GM19035 (cell line): ENCODE measurements around the gene PTGER3.
"Not testable (repeated sequence)": the region's sequence is repeated elsewhere in the genome, so short reads cannot be mapped to it uniquely, and the experiment has no call there.

Experiments
- ATAC-seq: cut with Tn5 transposase; IDR thresholded peaks from one replicate; pipeline ENCODE4 v1.9.1; 2021; ENCODE audit not compliant: unreplicated experiment

PTGER3 gene

DNA sequence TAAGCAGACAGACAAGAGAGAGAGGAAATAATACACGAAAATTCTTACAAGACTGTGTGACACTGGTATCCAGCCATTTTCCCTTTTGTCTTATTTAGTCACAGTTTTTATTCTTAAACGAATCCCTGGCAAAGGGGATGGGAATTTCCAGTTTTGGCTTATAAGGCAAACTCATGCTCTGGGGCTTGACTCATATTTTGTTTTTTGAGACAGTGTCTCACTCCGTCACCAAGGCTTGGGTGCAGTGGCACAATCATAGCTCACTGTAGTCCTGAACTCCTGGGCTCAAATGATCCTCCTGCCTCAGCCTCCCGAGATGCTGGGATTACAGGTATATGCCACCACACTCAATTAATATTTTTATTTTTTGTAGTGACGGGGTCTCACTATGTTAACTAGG lies 31.9 kb downstream of the PTGER3 start:
- ATAC-seq, result no peak

DNA sequence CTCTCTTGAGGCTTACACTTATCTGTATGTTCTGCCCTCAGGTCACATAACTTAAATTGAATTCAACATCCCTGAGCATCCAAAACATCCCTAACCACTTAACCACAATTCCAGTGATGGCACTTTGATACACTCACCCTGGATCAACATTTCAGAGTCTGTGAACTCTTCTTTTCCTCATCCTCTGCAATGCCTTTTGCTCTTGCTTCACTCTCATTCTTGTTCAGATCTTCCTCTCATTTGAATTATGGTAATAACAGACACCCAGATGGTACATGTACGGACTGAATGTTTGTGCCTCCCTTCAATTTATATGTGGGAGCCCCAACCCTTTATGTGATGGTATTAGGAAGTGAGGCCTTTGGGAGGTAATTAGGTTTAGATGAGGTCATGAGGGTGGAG lies 33.4 kb downstream of the PTGER3 start:
- ATAC-seq, result no peak

- ATAC-seq, result no peak
Observed at GRCh38 chr1:71002709-71003475, 44.7 kb downstream of the PTGER3 start.

DNA sequence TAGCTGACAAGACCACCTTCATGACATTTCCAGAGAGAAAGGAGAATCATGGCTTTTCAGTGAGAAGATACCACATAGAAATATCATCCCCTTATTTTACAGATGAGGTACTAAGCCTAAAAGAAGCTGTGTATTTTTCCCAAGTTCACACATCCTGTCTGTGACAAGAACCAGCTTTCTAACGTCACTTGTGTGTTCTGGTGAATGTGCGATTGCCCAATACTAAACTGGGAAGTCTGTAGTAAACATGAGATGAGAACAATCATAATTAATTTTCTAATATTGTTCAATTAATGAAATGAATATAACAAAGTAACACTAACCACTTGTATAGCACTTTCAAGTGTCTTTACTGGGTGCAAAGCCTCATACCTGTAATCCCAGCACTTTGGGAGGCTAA lies 46.0 kb downstream of the PTGER3 start:
- no peak for ATAC-seq

GRCh38 chr1:70997793-70998192 lies 49.8 kb downstream of the PTGER3 start:
- no peak for ATAC-seq

DNA sequence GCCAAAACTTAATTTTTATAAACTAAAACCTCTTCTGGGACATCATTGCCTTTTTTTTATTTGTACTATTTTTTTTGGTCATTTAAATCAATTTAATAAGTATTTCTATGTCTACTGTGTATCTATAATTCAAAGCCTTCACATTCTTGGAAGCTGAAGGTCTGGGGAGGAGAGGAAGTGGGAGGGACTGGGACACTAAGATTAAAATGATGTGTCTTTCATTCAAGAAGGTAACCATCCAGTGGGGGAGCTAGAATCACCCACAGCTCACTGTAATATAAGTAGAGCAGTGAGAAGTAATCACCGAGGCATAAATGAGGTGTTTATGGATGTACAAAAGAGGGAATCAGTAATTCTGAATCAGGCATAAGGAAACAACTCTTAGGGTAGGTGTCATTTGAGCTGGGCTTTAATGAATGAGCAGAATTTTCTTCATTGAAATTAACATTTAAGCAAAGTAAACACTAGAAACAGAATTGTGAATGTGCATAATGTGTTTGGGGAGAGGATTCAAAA lies 52.8 kb downstream of the PTGER3 start:
- no peak for ATAC-seq

- no peak for ATAC-seq
Observed at GRCh38 chr1:70993798-70994197, 53.8 kb downstream of the PTGER3 start.

- ATAC-seq, result no peak
Observed at GRCh38 chr1:70992521-70992920, 55.1 kb downstream of the PTGER3 start.

GRCh38 chr1:70990469-70991253 lies 57.0 kb downstream of the PTGER3 start:
- ATAC-seq, result no peak

DNA sequence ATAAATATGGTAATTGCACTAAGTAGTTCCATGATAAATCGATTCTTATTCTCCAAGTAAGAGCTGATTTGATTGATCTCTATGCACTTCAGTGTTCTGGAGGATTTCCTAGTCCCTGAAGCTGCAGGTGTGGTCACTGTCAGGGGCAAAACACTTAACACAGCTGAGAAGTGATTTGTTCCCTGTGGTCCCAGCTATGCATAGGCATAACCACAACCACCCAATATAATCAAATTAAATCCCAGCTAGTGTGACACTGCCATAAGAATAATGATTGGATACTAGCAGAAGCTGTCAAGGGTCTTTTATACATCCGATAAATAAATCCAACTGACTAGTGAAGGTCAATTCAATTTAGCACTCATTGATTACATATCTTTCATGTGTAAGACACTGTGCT lies 60.1 kb downstream of the PTGER3 start:
- ATAC-seq, result no peak

DNA sequence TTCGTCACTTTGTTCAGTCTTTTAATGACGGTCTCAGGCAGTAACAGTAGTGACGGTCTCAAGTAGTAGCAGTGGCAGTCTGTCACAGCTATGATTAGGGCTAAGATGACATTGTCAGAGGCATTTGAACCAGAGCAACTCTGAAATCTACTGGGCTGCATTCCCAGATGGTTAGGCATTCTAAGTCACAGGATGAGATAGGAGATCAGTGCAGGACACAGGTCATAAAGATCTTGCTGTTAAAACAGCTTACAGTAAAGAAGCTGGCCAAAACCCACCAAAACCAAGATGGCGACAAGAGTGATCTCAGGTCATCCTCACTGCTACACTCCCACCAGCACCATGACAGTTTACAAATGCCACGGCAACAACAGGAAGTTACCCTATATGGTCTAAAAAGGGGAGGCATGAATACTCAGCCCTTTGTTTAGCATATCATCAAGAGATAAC lies 61.8 kb downstream of the PTGER3 start:
- not testable (repeated sequence) for ATAC-seq

- ATAC-seq, result not testable (repeated sequence)
Observed at GRCh38 chr1:70985278-70985677, 62.3 kb downstream of the PTGER3 start.

GRCh38 chr1:70980361-70980760 lies 67.3 kb downstream of the PTGER3 start:
- ATAC-seq, result no peak

GRCh38 chr1:70979881-70980280 lies 67.7 kb downstream of the PTGER3 start:
- no peak for ATAC-seq

GRCh38 chr1:70979313-70979712 lies 68.3 kb downstream of the PTGER3 start:
- ATAC-seq, result no peak

DNA sequence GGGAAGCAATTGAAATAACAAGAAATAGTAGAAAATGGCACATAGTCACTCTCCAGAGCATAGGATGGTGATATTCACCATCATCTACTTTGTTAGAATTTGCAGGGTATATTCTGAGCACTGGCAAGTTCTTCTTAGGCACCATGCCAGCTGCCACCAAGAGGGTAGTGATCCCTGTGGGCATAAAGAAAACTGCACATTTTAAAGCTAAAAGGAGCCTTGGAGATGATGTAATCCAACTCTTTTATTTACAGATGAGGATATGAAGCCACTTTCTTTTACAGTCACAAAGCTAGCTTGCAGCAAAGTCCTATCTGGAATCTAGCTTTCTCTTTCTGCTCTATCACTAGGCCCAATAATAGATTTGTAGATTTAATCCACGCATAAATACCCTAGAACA lies 69.0 kb downstream of the PTGER3 start:
- no peak for ATAC-seq

DNA sequence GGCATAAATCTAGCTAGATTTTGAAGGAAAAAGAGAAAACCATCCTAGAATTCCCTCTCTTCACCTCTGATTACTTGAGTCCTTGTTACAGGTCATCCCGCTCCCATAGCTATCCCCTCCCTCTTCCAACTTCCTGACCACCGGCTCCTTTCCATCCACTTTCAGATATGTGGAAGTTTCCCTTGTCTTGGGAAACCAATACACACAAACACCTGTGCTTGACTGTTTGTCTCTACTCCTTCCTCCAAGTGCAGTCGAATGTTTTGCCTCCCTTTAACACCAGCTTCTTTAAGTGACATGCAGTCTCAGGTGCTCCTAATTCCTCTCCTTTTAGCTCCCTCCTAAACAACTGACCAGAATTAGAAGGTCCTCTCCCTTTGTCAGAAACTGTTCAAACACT lies 70.0 kb downstream of the PTGER3 start:
- no peak for ATAC-seq

GRCh38 chr1:70977041-70977440 lies 70.6 kb downstream of the PTGER3 start:
- ATAC-seq, result no peak

GRCh38 chr1:70973754-70974153 lies 73.9 kb downstream of the PTGER3 start:
- ATAC-seq, result no peak

DNA sequence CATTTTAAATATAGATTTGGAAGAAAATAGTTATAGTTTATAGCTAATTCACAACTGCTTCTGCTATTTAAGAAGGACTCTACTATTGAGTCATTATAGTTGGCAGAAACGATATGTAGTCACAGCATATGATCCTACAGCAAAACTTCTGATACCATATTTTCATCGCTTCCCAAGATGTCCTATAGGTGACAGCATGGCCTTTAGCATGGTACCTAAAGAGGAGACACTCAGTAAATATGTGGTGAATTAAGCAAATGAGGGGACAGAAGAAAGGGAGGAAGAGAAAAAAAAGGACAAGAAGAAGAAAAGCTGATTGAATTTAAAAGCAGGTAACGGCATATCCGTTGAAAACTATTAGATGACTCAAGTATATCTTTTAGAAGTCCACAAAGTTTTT lies 77.2 kb downstream of the PTGER3 start:
- ATAC-seq, result no peak

DNA sequence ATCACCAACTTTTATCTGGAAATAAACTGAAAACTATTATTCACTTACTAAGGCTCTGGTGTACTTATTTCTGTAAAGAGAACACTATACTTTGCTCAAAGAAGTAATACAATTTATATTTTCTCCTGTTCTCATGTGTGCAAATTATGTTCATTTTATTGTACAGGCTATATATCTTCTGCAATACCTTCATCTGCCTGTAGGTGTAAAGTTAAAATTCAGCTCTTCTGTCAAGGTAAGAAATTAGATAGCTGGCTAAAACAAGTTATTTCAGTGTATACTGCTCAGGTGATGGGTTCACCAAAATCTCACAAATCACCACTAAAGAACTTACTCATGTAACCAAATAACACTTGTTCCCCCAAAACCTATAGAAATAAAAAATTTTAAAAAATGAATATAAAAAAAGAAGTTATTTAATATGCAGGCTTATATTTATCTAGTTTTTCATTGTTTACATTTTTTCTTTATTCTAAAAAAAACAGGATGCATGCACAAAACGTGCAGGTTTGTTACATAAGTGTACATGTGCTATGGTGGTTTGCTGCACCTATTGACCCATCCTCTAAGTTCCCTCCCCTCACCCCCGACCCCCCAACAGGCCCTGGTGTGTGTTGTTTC lies 81.5 kb downstream of the PTGER3 start:
- peak; percentile 70 for ATAC-seq

GRCh38 chr1:70963374-70963773 lies 84.2 kb downstream of the PTGER3 start:
- ATAC-seq, result no peak
